GM23248 (cell line): Measurements from ENCODE around the gene CPN2. TPM values are rescaled to one million over a fixed set of nuclear protein-coding genes. Genes with fewer than 3 reads are reported as not detected.

ENCODE experiments used
- DNase-seq: peaks from one replicate; pipeline ENCODE4 v3.0.0-alpha.2; 2015
- H2AFZ ChIP-seq: fragments of 200-600 bp; sonication (generic); 2 replicates; pipeline ENCODE4 v1.6.1; 2016; ENCODE audit warnings: antibody characterized with exemption
- H3F3A ChIP-seq: fragments of 200-600 bp; sonication (generic); 2 replicates; pipeline ENCODE4 v1.6.1; 2016; ENCODE audit warnings: mild to moderate bottlenecking, antibody characterized with exemption, mixed run types; ENCODE audit not compliant: insufficient read depth
- H3K27ac ChIP-seq: fragments of 200-600 bp; sonication (generic); 2 replicates; pipeline ENCODE4 v1.5.1; 2016; ENCODE audit warnings: mild to moderate bottlenecking
- H3K27me3 ChIP-seq: fragments of 200-600 bp; sonication (generic); replicated peaks from 2 replicates; pipeline ENCODE4 v1.6.1; 2016; ENCODE audit warnings: mild to moderate bottlenecking; ENCODE audit not compliant: insufficient read depth
- H3K36me3 ChIP-seq: fragments of 200-600 bp; sonication (generic); 2 replicates; pipeline ENCODE4 v1.6.1; 2016; ENCODE audit warnings: low read depth, mild to moderate bottlenecking
- H3K4me1 ChIP-seq: fragments of 200-600 bp; sonication (generic); 2 replicates; pipeline ENCODE4 v1.6.1; 2016; ENCODE audit warnings: mild to moderate bottlenecking; ENCODE audit not compliant: insufficient read depth
- H3K4me2 ChIP-seq: fragments of 200-600 bp; sonication (generic); one replicate; pipeline ENCODE4 v1.6.1; 2016; ENCODE audit warnings: mild to moderate bottlenecking; ENCODE audit not compliant: unreplicated experiment
- H3K4me3 ChIP-seq: fragments of 200-600 bp; sonication (generic); 2 replicates; pipeline ENCODE4 v1.5.1; 2016; ENCODE audit warnings: mild to moderate bottlenecking
- H3K79me2 ChIP-seq: fragments of 200-600 bp; sonication (generic); 2 replicates; pipeline ENCODE4 v1.6.1; 2016; ENCODE audit warnings: mild to moderate bottlenecking; ENCODE audit not compliant: insufficient read depth
- H3K9ac ChIP-seq: fragments of 200-600 bp; sonication (generic); 2 replicates; pipeline ENCODE4 v1.6.1; 2016; ENCODE audit warnings: mild to moderate bottlenecking
- H3K9me2 ChIP-seq: fragments of 200-600 bp; sonication (generic); 2 replicates; pipeline ENCODE4 v1.6.1; 2016; ENCODE audit warnings: mixed run types, mild to moderate bottlenecking, moderate library complexity; ENCODE audit not compliant: insufficient read depth
- H3K9me3 ChIP-seq: fragments of 200-600 bp; sonication (generic); one replicate; pipeline ENCODE4 v1.6.1; 2017; ENCODE audit warnings: low read depth
- H4K20me1 ChIP-seq: fragments of 200-600 bp; sonication (generic); 2 replicates; pipeline ENCODE4 v1.6.0; 2016; ENCODE audit not compliant: insufficient read depth
- EZH2 ChIP-seq: fragments of 200-600 bp; sonication (generic); IDR thresholded peaks from 2 replicates; pipeline ENCODE4 v1.6.1; 2018; ENCODE audit warnings: antibody characterized with exemption, mild to moderate bottlenecking; ENCODE audit not compliant: insufficient read depth, poor library complexity, severe bottlenecking
- EZH2phosphoT487 ChIP-seq: fragments of 200-600 bp; sonication (generic); IDR thresholded peaks from 2 replicates; pipeline ENCODE4 v1.6.1; 2018; ENCODE audit warnings: antibody characterized with exemption, moderate library complexity, mild to moderate bottlenecking, low read depth; ENCODE audit not compliant: insufficient read depth
- WGBS, 2 experiments: methylation state at CpG; one replicate each; pipeline ENCODE4 v1.1.6; 2015 to 2017; ENCODE audit warnings: low lambda C conversion rate in 2 of 2, low coverage in 1 of 2; ENCODE audit errors: missing lambda C conversion rate in 2 of 2; 5-methylcytosine and 5-hydroxymethylcytosine counted together
- in situ Hi-C: fragments of 300-500 bp; cut with MboI; formaldehyde crosslinking; loops from 2 replicates; pipeline ENCODE4 v1.15.0; 2020
- polyA plus RNA-seq: library from polyadenylated mRNA; unstranded; fragments of >200 nt; fragmentation: Nextera tagmentation; extraction: Ambion mirVana; gene quantifications from 2 replicates; pipeline ENCODE4 v1.2.1, GENCODE V29; 2016
- total RNA-seq: library from RNA; depleted of rRNA; stranded (reverse); fragments of >200 nt; shearing (Covaris generic); gene quantifications from 2 replicates; pipeline ENCODE4 v1.2.3, GENCODE V29; 2014

The CPN2 gene
- total and polyA plus RNA-seq, 2 experiments from 2014 or later, result not detected

- H3K27me3 ChIP-seq, result peaks cover 12% of the 10 kb centered on the region
- no peaks in the 10 kb centered on the region for H3K36me3 ChIP-seq
- H3K9me2 ChIP-seq, result no peaks in the 10 kb centered on the region
- H4K20me1 ChIP-seq, result no peaks in the 10 kb centered on the region
- no peaks in the 10 kb centered on the region for H3K9me3 ChIP-seq
- DNase-seq, result no peak
- no peaks in the 10 kb centered on the region for H3F3A ChIP-seq
- 65 to 67% methylated on average over 9 to 11 of the region's 11 CpGs for WGBS, 2 experiments
- H3K9ac ChIP-seq, result no peak overlapping the region
- H3K4me3 ChIP-seq, result no peak overlapping the region
- H2AFZ ChIP-seq, result no peak overlapping the region
- in situ Hi-C loops, result no loop called here
- no peak overlapping the region for H3K4me2 ChIP-seq
- no peaks in the 10 kb centered on the region for H3K79me2 ChIP-seq
- TF ChIP-seq EZH2 (no peak), EZH2phosphoT487 (no peak)
- H3K27ac ChIP-seq, result no peak overlapping the region
- H3K4me1 ChIP-seq, result no peaks in the 10 kb centered on the region
Observed at GRCh38 chr3:194306109-194306686, 44.9 kb downstream of the CPN2 start.

- Histone ChIP-seq H3K36me3 (no peaks in the 10 kb centered on the region), H3K79me2 (no peaks in the 10 kb centered on the region), H3K4me1 (no peaks in the 10 kb centered on the region), H3K9me3 (no peaks in the 10 kb centered on the region), H3K27me3 (peaks cover 7% of the 10 kb centered on the region), H2AFZ (no peak overlapping the region), H3K9me2 (no peaks in the 10 kb centered on the region), H3K27ac (no peak overlapping the region), H4K20me1 (no peaks in the 10 kb centered on the region), H3K4me3 (no peak overlapping the region), H3K9ac (no peak overlapping the region), H3K4me2 (no peak overlapping the region), H3F3A (peaks cover 5% of the 10 kb centered on the region; the same call in 1 of the 2 replicates)
- 71 to 81% methylated on average over 11 of the region's 11 CpGs for WGBS, 2 experiments
- in situ Hi-C loops, result no loop called here
- TF ChIP-seq EZH2 (no peak), EZH2phosphoT487 (no peak)
- no peak for DNase-seq
Observed at GRCh38 chr3:194305356-194306108, 45.6 kb downstream of the CPN2 start.

- Histone ChIP-seq H3K27ac (no peak overlapping the region), H3K36me3 (no peaks in the 10 kb centered on the region), H3K9me2 (no peaks in the 10 kb centered on the region), H2AFZ (no peak overlapping the region), H3K79me2 (no peaks in the 10 kb centered on the region), H3K4me2 (no peak overlapping the region), H3K4me3 (no peak overlapping the region), H3K9me3 (no peaks in the 10 kb centered on the region), H3K4me1 (no peaks in the 10 kb centered on the region), H3K27me3 (no peaks in the 10 kb centered on the region; the same call in 1 of the 2 replicates), H3F3A (peaks cover 5% of the 10 kb centered on the region; the same call in 1 of the 2 replicates), H3K9ac (no peak overlapping the region), H4K20me1 (no peaks in the 10 kb centered on the region)
- TF ChIP-seq EZH2phosphoT487 (no peak), EZH2 (no peak)
- no peak for DNase-seq
- in situ Hi-C loops, result no loop called here
- WGBS, 2 experiments, result 88 to 89% methylated on average over 16 to 17 of the region's 17 CpGs
Observed at GRCh38 chr3:194304186-194304917, 46.8 kb downstream of the CPN2 start.

GRCh38 chr3:194303749-194304148 is 47.4 kb downstream of the CPN2 start:
- in situ Hi-C loops, result no loop called here
- peaks cover 5% of the 10 kb centered on the region; the same call in 1 of the 2 replicates for H3F3A ChIP-seq
- H2AFZ ChIP-seq, result no peak overlapping the region
- no peaks in the 10 kb centered on the region for H4K20me1 ChIP-seq
- no peak overlapping the region for H3K4me3 ChIP-seq
- no peak overlapping the region for H3K9ac ChIP-seq
- H3K27me3 ChIP-seq, result no peaks in the 10 kb centered on the region; the same call in 1 of the 2 replicates
- DNase-seq, result no peak
- no peaks in the 10 kb centered on the region for H3K9me3 ChIP-seq
- no peak for TF ChIP-seq EZH2phosphoT487
- no peak for TF ChIP-seq EZH2
- 0% methylated on average over 1 of the region's 1 CpG for WGBS, 2 experiments
- no peak overlapping the region for H3K27ac ChIP-seq
- no peaks in the 10 kb centered on the region for H3K4me1 ChIP-seq
- no peaks in the 10 kb centered on the region for H3K79me2 ChIP-seq
- H3K4me2 ChIP-seq, result no peak overlapping the region
- no peaks in the 10 kb centered on the region for H3K9me2 ChIP-seq
- H3K36me3 ChIP-seq, result no peaks in the 10 kb centered on the region
